ENCODE measurements around the gene SDR39U1.
A peak's percentile ranks its signal among the peaks of the same experiment; 100 is the strongest.

The SDR39U1 gene

GRCh38 chr14:24404814-24405213, 37.8 kb downstream of the SDR39U1 start:
- no peak overlapping the region for H3K27ac ChIP-seq
- TF ChIP-seq CTCF (IDR thresholded peaks at IDR 0.05): no peak
- H3K4me3 ChIP-seq: no peak overlapping the region
- no peak for DNase-seq (ENCODE audit: low spot score)

- no peak for TF ChIP-seq CTCF (IDR thresholded peaks at IDR 0.05)
- Histone ChIP-seq H3K4me3 (no peak overlapping the region), H3K27ac (no peak overlapping the region)
- no peak for DNase-seq (ENCODE audit: low spot score)
Measured at GRCh38 chr14:24403294-24403998, 39.1 kb downstream of the SDR39U1 start.

DNA sequence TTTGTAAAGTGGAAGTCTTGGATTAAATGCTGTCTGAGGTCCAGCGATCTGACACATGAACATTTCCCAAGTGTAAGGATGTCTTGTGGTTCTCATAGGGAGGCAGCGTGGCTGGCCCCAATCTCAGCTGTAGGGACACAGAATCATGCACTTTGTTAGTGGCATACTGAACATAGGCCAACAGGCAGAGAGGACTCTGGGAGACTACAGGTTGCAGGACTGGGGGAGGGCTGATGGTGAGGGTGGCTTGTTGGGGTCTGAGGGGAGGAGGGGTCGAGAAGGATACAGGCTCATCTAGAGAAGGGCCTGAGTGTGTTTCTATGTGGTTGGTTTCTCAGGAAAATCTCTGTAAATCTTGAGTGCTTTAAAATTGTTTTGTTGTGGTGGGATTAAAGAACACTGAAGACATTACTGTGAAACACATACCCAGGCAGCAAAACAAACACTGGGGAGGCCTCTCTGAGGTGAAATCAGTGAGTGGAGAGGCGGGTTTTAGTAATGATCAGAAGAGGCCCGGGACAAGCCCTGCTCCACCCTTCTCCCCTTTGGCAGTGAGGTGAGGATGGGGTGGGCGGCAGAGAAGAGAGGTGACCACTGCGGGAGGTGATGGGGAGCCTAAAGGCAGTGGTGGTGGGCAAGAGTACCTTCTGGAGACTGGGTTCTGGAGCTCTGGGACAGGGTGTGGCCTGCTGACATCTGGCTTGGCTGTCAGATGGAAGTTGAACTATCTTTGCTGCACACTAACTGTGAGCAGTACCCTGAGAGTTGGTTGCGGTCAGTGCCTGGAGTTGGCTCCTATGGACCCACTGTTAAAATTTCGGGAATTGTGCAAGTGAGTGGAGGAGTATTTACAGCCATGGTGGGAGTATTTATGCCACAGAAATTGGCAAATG, 40.5 kb downstream of the SDR39U1 start:
- Histone ChIP-seq H3K4me3 (no peak overlapping the region), H3K27ac (peak overlapping the region in 1 of 2 donors; percentile 51)
- no peak for DNase-seq (ENCODE audit: low spot score)
- TF ChIP-seq CTCF (IDR thresholded peaks at IDR 0.05): no peak

DNA sequence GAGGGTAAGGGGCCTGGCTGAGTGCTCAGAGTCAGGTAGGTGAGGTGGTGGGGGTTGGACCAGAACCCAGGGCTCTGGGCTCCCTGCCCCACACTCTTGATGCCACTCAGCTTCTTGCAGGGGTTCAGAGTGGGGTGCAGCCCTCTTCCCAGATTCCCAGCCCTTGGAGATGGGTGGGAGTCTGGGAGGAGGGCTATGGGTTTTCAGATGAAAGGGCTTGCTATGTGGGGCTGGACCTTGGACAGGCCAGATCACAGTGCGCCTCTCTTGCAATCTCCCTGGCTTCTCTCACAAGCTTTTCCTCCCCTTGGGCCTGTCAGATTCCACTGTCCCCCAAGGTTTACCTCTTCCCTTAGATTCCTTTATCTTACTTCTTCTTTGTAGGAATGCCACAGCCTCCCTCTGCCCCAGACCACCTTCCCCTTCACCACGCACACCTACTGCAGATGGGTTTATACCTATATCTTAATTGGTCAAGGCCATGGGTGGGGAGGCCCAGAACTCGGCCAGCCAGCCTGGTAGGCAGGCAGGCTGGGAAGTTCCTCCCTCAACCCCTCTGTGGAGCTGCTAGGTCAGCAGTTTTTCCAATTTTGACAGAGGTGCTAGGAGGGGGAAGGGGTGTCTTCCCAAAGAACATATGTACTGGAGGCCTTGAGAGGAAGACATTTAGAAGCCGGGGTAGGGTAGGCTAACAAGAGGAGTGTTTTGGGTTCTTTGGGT, 42.4 kb downstream of the SDR39U1 start:
- TF ChIP-seq CTCF (IDR thresholded peaks at IDR 0.05): no peak
- Histone ChIP-seq H3K4me3 (peak overlapping the region; percentile 82), H3K27ac (peak overlapping the region in 1 of 2 donors; percentile 78)
- DNase-seq (ENCODE audit: low spot score): no peak

GRCh38 chr14:24399447-24399822, 43.1 kb downstream of the SDR39U1 start:
- peak overlapping the region; percentile 54 to 78 for H3K27ac ChIP-seq
- no peak for DNase-seq (ENCODE audit: low spot score)

More at GRCh38 chr14:24399447-24399822, 43.1 kb downstream of the SDR39U1 start:
- peak overlapping the region; percentile 82 for H3K4me3 ChIP-seq
- TF ChIP-seq CTCF (IDR thresholded peaks at IDR 0.05): no peak
